ENCODE data around the gene ZNF83. TPM values are rescaled to one million over a fixed set of nuclear protein-coding genes. Genes with fewer than 3 reads are reported as not detected.
A peak's percentile ranks its signal among the peaks of the same experiment; 100 is the strongest.

ZNF83 gene
- total and polyA plus RNA-seq, 2 donors from 2014 or later, result 51.8 to 90.4 TPM

GRCh38 chr19:52626915-52627314, 11.2 kb downstream of the ZNF83 start:
- TF ChIP-seq CTCF (IDR thresholded peaks at IDR 0.05; ENCODE audit: borderline replicate concordance, extremely low read depth, insufficient read depth), result no peak
- intact Hi-C loops (cut with DNase I), result no loop called here
- peaks cover 0 to 6% (median 2%) of the 10 kb centered on the region in 3 donors for H3K36me3 ChIP-seq (ENCODE audit: control insufficient read depth in 2 of 3, insufficient read depth in 3 of 3, low read length in 3 of 3)
- peaks cover 0 to 4% (median 3%) of the 10 kb centered on the region in 3 donors for H3K4me1 ChIP-seq (ENCODE audit: control insufficient read depth in 2 of 3, insufficient read depth in 2 of 3, low read depth in 1 of 3, low read length in 3 of 3)
- H3K9me3 ChIP-seq (ENCODE audit: control insufficient read depth in 2 of 3, insufficient read depth in 1 of 3, low read length in 3 of 3), result no peaks in the 10 kb centered on the region
- no peak overlapping the region for H3K9ac ChIP-seq (ENCODE audit: low read length in 3 of 3)
- H3K4me3 ChIP-seq (ENCODE audit: low read length in 3 of 3), result no peak overlapping the region
- no peak overlapping the region for H3K27ac ChIP-seq (ENCODE audit: low read depth in 2 of 2, low read length in 2 of 2)
- H3K27me3 ChIP-seq (ENCODE audit: control insufficient read depth, insufficient read depth, low read length), result no peaks in the 10 kb centered on the region
- FAIRE-seq (no peak), DNase-seq (no peak)

GRCh38 chr19:52622261-52622660, 15.9 kb downstream of the ZNF83 start:
- peaks cover 0 to 12% (median 2%) of the 10 kb centered on the region in 3 donors for H3K36me3 ChIP-seq (ENCODE audit: control insufficient read depth in 2 of 3, insufficient read depth in 3 of 3, low read length in 3 of 3)
- FAIRE-seq, result no peak
- intact Hi-C loops (cut with DNase I), result no loop called here

DNA sequence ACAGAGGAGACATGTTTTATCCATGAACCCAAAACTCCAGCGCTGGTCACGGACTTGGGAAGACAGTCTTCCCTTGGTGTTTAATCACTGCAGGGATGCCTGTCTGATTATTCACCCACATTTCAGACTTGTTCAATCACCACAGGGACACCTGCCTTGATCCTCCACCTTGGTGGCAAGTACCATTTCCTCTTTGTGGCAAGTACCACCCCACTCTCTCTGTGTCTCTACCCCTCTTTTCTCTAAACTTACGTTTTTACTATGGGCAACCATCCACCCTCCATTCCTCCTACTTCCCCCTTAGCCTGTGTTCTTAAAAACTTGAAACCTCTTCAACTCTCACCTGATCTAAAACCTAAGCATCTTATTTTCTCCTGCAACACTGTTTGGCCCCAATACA, 16.8 kb downstream of the ZNF83 start:
- no peak overlapping the region for H3K9ac ChIP-seq (ENCODE audit: low read length in 3 of 3)
- no peak overlapping the region for H3K4me3 ChIP-seq (ENCODE audit: low read length in 3 of 3)
- no peaks in the 10 kb centered on the region for H3K27me3 ChIP-seq (ENCODE audit: control insufficient read depth, insufficient read depth, low read length)
- peaks cover 0 to 4% (median 3%) of the 10 kb centered on the region in 3 donors for H3K4me1 ChIP-seq (ENCODE audit: control insufficient read depth in 2 of 3, insufficient read depth in 2 of 3, low read depth in 1 of 3, low read length in 3 of 3)
- intact Hi-C loops (cut with DNase I), result no loop called here
- H3K36me3 ChIP-seq (ENCODE audit: control insufficient read depth in 2 of 3, insufficient read depth in 3 of 3, low read length in 3 of 3), result peaks cover 0 to 12% (median 5%) of the 10 kb centered on the region in 3 donors
- DNase-seq, result no peak
- no peak for TF ChIP-seq CTCF (IDR thresholded peaks at IDR 0.05; ENCODE audit: borderline replicate concordance, extremely low read depth, insufficient read depth)
- no peak for FAIRE-seq
- H3K9me3 ChIP-seq (ENCODE audit: control insufficient read depth in 2 of 3, insufficient read depth in 1 of 3, low read length in 3 of 3), result no peaks in the 10 kb centered on the region
- no peak overlapping the region for H3K27ac ChIP-seq (ENCODE audit: low read depth in 2 of 2, low read length in 2 of 2)

More at GRCh38 chr19:52622261-52622660, 15.9 kb downstream of the ZNF83 start:
- peak; percentile 18 for TF ChIP-seq CTCF (IDR thresholded peaks at IDR 0.05; ENCODE audit: borderline replicate concordance, extremely low read depth, insufficient read depth)
- peaks cover 0 to 4% (median 3%) of the 10 kb centered on the region in 3 donors for H3K4me1 ChIP-seq (ENCODE audit: control insufficient read depth in 2 of 3, insufficient read depth in 2 of 3, low read depth in 1 of 3, low read length in 3 of 3)
- DNase-seq, result peak in 1 of 5 donors; percentile 71
- H3K4me3 ChIP-seq (ENCODE audit: low read length in 3 of 3), result no peak overlapping the region
- no peaks in the 10 kb centered on the region for H3K9me3 ChIP-seq (ENCODE audit: control insufficient read depth in 2 of 3, insufficient read depth in 1 of 3, low read length in 3 of 3)
- H3K9ac ChIP-seq (ENCODE audit: low read length in 3 of 3), result no peak overlapping the region
- H3K27me3 ChIP-seq (ENCODE audit: control insufficient read depth, insufficient read depth, low read length), result no peaks in the 10 kb centered on the region
- H3K27ac ChIP-seq (ENCODE audit: low read depth in 2 of 2, low read length in 2 of 2), result no peak overlapping the region
